Measurements from ENCODE around the gene WDR48.

The WDR48 gene

DNA sequence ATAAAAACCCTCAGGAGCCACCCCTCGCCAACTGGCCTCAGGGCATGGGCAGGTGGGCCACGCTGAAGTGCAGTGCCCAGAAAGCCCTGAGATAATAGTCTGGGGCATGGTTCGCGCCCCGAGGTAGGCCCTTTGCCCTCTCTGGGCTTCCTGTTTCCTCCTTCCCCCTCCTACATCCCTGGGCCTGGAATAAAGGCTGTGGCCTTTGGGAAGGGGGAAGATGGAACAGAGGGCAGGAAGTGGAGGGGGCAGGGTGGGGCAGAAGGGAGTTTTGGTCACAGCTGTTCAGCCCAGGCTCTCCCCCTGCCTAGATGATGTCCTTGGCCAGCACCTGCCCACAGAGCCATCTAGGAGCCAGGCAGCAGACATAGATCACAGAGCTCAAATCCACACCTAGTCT lies 90.3 kb downstream of the WDR48 start:
- TF ChIP-seq, protein P1, sequence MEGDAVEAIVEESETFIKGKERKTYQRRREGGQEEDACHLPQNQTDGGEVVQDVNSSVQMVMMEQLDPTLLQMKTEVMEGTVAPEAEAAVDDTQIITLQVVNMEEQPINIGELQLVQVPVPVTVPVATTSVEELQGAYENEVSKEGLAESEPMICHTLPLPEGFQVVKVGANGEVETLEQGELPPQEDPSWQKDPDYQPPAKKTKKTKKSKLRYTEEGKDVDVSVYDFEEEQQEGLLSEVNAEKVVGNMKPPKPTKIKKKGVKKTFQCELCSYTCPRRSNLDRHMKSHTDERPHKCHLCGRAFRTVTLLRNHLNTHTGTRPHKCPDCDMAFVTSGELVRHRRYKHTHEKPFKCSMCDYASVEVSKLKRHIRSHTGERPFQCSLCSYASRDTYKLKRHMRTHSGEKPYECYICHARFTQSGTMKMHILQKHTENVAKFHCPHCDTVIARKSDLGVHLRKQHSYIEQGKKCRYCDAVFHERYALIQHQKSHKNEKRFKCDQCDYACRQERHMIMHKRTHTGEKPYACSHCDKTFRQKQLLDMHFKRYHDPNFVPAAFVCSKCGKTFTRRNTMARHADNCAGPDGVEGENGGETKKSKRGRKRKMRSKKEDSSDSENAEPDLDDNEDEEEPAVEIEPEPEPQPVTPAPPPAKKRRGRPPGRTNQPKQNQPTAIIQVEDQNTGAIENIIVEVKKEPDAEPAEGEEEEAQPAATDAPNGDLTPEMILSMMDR (IDR thresholded peaks at IDR 0.05; ENCODE audit: borderline replicate concordance, insufficient read depth, low read depth, low read length) = no peak
- H3K4me3 ChIP-seq (ENCODE audit: low read depth, low read length) = no peak overlapping the region

GRCh38 chr3:39143051-39143885 lies 91.5 kb downstream of the WDR48 start:
- H3K4me3 ChIP-seq (ENCODE audit: low read depth, low read length) = no peak overlapping the region
- TF ChIP-seq, protein P1 (IDR thresholded peaks at IDR 0.05; ENCODE audit: borderline replicate concordance, insufficient read depth, low read depth, low read length) = no peak

GRCh38 chr3:39144095-39144747 lies 92.4 kb downstream of the WDR48 start:
- TF ChIP-seq, protein P1 (IDR thresholded peaks at IDR 0.05; ENCODE audit: borderline replicate concordance, insufficient read depth, low read depth, low read length) = no peak
- no peak overlapping the region for H3K4me3 ChIP-seq (ENCODE audit: low read depth, low read length)

DNA sequence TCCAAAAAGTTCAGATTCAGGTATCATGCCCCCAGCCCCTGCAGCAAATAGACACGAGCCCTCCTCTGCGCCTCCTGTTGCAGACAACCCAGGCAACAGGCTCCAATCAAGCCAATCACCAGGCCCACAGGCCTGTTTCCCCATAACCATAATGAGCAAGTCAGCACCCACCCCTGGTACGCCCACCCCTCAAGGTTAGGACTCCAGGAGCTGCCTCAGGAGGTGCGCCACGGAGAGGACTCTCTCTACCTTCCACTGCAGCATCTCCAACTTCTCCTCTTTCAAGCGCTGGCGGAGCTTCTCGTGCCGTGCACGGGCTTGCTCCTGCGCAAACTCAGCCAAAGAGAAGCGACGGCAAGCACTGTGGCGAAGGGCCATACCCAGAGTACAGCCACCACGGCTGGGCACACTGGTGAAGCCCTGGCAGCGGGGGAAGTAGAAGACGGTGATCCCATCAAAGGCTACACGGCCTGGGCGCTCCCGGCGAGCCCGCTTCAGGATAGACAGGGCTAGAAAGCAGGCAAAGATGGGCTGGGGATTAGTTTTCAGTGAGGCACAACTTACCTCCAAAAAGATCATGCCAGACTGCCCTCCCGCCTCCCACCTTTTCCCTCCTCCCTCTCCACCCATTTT lies 93.0 kb downstream of the WDR48 start:
- H3K4me3 ChIP-seq (ENCODE audit: low read depth, low read length) = no peak overlapping the region
- TF ChIP-seq, protein P1 (IDR thresholded peaks at IDR 0.05; ENCODE audit: borderline replicate concordance, insufficient read depth, low read depth, low read length) = no peak

DNA sequence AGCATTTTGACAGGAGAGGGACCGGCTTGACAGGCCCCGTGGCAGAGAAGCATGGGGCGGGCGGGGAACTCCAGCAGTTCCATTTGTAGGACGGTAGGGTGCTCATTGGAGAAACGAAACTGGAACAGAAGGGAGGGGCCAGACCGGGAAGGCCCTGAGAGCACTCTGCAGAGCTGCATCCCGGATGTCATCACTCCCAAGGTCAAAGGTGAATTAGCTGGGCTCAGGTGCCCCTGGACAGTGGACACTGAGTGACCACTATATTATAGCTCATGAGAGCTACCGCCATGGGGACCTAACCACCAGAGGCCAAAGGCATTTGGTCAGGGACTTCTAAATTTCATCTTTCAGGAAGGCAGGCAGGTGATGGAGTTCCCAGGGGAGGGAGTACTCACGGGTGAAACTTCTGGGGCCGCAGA lies 94.3 kb downstream of the WDR48 start:
- TF ChIP-seq, protein P1 (IDR thresholded peaks at IDR 0.05; ENCODE audit: borderline replicate concordance, insufficient read depth, low read depth, low read length) = no peak
- peak overlapping the region; percentile 65 for H3K4me3 ChIP-seq (ENCODE audit: low read depth, low read length)

All from GM12875 (cell line).